Dedifferentiated amniotic fluid mesenchymal stem cell (primary cell): ENCODE measurements around the gene TMEM130.
"Not testable (repeated sequence)": the region's sequence is repeated elsewhere in the genome, so short reads cannot be mapped to it uniquely, and the experiment has no call there.

Source experiments
- DNase-seq: peaks from one replicate; pipeline ENCODE4 v3.0.0-alpha.2; 2016; ENCODE audit errors: extremely low spot score

The TMEM130 gene

DNA sequence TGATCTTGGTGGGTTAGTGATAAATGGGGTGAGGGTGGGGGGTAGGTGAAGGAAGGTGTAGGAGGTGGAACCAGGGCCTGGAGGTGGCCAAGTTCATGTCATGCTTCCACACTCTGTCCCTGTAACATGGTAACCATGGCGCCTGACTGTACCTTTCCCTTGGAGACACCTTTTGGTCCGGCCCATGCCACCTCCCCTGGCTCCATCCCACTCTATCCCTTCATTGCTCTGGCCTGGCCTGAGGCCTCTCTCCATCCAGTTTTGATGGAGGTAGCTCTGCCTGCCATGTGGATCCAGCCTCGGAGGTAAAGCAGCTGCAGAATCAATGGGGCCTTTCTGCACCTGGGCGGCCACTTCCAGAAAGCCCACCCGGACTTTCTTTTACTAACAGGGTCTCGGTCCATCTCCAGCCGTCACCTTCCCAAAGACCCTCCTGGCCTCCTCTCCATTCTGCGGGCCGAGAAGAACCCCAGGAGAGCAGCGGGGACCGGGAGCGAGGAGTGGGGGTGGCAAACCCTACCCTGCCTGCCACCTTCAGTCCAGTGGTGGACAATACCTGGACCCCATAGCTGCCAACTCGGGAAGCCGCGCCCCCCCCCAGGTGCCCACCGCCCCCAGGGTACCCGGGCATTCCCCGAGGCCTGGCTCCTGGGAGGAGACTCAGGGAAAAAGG lies 8.0 kb upstream of the TMEM130 start:
- no peak for DNase-seq

- no peak for DNase-seq
Observed at GRCh38 chr7:98877146-98877545, 7.3 kb upstream of the TMEM130 start.

DNA sequence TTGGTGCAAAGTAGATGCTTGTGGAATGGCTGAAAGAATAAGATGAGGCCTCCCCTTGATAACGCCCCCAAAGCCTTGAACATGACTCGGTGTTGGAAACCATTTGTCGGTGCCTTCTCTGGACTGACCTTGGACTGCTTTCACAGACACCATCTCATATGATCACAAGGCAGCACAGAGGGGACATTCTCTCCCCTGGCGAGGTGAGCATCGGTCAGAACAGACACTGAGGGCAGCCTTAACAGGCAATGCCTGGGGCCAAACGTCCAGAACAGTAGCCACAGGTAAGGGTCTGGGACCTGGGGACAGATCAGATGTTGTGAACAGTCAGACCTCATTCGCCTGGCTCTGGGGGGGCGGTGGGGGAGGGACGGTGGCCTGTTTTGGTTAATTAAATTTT lies 5.7 kb upstream of the TMEM130 start:
- no peak for DNase-seq

DNA sequence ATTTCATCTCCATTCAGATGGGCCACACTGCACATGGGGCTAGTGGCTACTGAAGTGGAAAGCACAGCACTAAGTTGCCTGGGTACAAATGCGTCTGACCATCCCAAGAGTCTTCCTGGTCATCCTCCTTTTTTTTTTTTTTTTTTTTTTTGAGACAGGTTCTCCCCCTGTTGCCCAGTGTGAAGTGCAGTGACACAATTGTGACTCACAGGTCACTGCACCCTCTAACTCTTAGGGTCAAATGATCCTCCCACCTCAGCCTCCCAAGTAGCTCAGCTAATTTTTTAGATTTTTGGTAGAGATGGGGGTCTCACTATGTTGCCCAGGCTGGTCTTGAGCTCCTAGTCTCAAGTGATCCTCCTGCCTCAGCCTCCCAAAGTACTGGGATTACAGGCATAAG lies 5.1 kb upstream of the TMEM130 start:
- no peak for DNase-seq

DNA sequence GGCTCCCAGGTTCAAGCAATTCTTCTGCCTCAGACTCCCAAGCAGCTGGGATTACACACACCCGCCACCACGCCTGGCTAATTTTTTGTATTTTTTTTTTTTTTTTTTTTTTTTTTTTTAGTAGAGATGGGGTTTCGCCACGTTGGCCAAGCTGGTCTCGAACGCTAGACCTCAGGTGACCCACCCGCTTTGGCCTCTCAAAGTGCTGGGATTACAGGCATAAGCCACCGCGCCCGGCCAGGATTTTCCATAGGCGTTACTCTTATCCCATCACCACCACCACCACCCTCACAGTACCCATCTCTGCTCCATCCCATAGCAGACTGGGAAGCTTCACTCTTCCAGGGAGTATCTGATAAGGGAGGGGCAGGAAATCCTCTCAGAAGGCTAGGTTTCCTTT lies 3.8 kb upstream of the TMEM130 start:
- DNase-seq, result not testable (repeated sequence)

DNA sequence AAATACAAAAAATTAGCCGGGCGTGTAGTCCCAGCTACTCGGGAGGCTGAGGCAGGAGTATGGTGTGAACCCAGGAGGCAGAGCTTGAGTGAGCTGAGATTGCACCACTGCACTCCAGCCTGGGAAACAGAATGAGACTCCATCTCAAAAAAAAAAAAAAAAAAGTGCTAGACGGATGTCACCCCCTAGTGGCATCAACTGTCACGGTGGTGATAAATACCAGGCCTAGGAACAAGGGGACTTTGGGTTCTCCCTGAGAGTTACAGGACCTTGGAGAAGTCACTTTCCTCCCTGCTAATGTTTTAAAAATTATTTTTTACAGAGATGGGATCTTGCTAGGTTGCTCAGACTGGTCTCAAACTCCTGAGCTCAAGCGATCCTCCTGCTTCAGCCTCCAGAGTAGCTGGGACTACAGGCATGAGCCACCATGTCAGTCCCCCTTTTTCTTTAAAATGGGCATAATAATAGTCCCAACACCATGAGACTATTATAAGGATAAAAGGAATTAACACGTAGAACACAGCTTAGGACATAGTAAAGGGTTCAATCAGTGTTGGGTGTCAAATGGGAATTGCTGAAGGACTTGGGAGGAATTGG lies 2.6 kb upstream of the TMEM130 start:
- DNase-seq, result no peak

DNA sequence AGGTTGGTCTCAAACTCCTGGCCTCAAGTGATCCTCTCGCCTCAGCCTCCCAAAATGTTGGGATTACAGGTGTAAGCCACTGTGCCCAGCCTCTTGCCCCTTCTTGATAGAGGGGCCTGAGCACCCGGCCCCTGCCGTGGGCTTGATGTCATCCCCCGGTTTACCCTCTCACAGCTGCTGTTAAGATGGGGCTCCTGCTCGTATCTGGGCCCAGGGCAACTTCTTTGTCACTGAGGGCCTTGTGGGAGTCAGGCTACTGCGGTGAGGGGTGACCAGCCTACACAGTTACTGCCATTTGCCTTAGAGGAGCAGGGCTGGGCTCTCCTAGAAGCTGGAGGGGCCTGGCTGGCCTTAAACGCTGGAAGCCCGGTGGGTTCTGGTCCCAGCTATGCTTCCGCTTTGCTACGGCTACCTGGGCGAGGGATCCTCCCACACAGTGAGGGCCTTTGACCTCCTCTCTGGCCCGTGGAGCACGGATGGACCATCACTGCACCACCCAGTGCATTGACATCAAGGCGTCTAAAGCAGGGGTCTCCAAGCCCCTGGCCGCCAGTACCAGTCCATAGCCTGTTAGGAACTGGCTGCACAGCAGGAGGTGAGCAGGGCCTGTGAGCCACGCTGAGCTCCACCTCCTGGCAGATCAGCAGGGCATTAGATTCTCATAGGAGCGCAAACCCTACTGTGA lies 1.1 kb upstream of the TMEM130 start:
- no peak for DNase-seq

DNA sequence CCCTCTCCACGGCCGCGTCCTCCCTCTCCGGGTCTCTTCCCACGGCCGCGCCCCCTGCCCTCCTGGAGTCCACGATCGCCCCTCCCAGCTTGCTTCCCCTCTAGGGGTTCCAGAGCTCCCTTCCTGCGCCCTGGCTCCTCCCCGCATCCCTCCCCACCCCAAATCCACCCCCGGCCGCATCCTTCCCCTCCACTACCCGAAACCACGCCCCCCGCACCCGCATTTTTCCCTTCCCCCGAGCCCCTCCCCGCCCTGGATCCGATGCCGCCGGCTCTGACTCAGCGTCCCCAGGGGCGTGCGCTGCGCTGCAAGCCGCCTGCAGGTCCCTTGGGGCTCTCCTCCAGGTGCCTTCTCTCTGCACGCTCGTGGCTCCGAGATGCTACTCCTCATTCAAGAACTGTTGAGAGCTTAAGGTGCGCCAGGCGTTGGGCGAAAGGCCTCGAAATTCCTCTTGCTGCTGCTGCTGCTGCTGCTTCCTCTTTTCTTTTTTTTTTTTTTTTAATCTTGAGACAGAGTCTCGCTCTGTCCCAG lies 372 bp upstream of the TMEM130 start:
- peak; percentile 38 for DNase-seq

GRCh38 chr7:98869027-98869596 lies 702 bp downstream of the TMEM130 start:
- no peak for DNase-seq

DNA sequence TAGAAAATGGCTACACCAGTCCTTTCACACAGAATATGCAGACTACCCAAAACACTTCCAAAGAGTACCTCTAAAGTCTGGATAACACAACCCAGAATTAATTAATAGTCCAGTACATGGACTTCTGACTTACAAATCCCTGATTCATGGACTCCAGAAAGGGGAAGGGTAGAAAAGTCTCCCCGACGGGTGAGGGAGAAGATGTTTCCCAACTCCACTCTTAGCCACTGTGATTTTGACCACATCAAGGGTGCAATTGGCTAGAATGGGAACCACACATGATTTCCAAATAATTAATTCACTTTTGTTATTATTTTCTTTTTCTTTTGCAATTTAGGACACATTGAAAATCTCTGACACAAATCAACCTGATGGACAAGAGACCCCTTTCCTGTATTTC lies 1.4 kb downstream of the TMEM130 start:
- no peak for DNase-seq

DNA sequence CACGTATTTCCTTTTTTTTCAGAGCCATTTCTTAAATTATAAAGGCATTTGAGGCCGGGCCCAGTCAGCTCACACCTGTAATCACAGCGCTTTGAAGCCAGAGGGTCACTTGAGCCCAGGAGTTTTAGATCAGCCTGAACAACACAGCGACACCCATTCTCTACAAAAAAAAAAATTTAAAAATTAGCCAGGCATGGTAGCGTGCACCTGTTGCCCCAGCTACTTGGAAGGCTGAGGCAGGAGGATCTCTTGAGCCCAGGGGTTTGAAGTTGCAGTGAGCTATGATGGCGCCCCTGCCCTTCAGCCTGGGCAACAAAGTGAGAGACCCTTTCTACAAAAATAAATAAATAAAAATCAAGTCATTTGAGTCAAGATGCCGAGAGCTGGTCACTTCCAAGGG lies 3.0 kb downstream of the TMEM130 start:
- no peak for DNase-seq

DNA sequence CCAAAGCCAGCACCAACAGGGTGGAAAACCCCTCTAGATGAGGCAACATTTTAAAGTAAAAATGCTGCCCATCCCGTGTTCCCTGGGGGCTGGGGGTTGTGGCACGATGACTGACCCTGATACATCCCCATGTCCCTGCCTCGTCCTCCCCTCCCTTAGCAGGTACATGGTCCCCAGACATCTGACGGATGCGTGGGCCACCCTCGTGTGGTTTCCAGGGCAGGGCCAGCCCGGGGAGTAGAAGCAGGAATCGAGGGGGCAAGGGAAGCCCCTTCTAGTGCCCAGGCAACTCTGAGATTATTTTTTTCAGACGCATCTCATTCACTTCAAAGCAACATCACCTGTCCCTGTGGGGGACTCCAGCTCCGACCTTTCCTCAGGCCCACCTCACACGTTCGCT lies 3.5 kb downstream of the TMEM130 start:
- no peak for DNase-seq

- no peak for DNase-seq
Observed at GRCh38 chr7:98864731-98865453, 4.9 kb downstream of the TMEM130 start.

- no peak for DNase-seq
Observed at GRCh38 chr7:98863601-98864000, 6.2 kb downstream of the TMEM130 start.

GRCh38 chr7:98862716-98863420 lies 6.9 kb downstream of the TMEM130 start:
- no peak for DNase-seq

- no peak for DNase-seq
Observed at GRCh38 chr7:98862203-98862602, 7.6 kb downstream of the TMEM130 start.

GRCh38 chr7:98860071-98860470 lies 9.7 kb downstream of the TMEM130 start:
- no peak for DNase-seq

DNA sequence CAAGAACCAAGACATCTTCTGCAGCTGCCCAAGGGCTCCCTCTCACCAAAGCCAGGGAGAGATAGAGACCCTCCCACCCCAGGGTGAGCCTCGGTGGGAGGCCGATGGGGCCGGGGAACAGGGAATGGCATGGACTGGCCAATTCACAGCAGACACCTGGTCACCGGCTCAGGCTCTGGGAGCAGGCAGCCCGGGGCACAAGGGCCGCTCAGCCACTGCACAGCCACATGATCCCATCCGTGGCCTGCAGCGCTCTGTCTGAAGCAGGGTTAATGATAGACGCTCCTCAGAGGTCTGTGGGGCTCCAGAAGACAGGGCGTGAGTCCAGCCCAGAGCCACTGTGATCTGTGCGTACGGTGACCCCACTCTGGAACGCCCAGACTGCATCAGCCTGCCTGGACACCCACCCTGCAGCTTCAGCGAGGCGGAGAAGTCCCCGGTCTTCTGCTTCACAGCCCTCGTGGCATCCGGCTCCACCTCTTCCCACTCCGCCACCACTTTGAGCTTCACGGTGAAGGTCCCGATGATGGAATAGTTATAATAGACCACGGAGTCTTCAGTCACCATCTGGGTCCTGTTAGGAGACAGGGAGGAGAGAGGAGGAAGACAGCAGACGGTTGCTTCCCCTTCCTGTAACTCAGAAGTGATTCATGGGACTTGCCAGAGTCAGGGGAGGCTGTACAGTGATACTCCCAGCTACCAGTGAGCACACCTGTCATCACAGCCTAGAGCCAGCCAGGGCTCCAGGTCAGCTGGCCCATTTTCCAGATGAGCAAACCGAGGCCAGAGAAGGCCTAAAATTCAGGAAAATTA lies 14.0 kb downstream of the TMEM130 start:
- no peak for DNase-seq

- no peak for DNase-seq
Observed at GRCh38 chr7:98852826-98853225, 17.0 kb downstream of the TMEM130 start.

DNA sequence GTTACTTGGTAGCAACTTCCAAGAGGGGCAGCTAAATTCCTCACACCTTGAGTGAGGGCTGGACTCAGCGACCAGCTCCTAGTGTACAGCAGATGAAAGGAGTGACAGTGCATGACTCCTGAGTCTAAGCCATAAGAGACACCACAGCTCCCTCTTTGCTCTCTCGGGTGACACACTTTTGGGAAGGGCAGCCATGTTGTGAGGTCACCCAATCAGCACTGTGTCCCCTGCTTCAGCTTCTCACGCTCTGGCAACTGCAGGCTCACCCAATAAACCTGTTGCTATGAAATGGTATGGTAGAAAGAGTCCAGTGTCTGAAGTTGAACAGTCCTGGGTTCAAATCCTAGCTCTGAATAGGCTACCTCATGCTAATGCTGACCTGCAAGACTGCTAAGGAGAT lies 20.9 kb downstream of the TMEM130 start:
- DNase-seq, result no peak

DNA sequence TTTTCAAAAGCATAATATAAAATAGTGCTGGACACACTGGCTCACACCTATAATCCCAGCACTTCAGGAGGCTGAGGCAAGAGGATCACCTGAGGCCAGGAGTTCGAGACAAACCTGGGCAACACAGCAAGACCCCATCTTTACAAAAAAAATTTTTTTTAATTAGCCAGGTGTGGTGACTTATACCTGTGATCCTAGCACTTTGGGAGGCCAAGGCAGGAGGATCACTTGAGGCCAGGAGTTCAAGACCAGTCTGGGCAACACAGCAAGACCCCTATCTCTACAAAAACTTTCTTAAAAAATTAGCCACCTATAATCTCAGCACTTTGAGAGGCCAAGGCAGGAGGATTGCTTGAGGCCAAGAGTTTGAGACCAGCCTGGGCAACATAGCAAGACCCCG lies 27.3 kb downstream of the TMEM130 start:
- not testable (repeated sequence) for DNase-seq
